Activated T-cell treated with anti-CD3 and anti-CD28 coated beads for 48 hours (primary cell): ENCODE results near the gene ANKS1B.
"Not testable (repeated sequence)": the region's sequence is repeated elsewhere in the genome, so short reads cannot be mapped to it uniquely, and the experiment has no call there.

Experiments used
- DNase-seq: peaks from one replicate; pipeline ENCODE4 v3.0.0-alpha.2; 2020; ENCODE audit warnings: low read depth

The ANKS1B gene

DNA sequence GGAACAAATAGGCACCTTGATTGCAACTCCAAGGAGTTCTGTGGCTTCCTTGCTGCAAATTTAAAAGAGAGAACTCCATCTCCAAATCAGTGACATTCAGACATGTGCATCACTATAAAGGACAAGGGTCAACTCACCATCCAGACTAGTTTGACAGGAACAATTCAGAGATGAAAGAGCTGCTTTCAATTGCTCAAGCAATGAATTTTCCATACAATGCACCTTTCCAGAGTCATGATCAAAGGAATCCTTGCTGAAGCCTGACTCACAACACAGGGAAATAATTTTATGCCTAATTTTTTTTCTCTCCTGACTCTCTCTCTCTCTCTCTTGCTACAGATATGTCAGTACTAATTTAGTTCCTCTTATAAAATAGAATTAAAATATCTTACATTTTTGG, 717.7 kb downstream of the ANKS1B start:
- no peak for DNase-seq

DNA sequence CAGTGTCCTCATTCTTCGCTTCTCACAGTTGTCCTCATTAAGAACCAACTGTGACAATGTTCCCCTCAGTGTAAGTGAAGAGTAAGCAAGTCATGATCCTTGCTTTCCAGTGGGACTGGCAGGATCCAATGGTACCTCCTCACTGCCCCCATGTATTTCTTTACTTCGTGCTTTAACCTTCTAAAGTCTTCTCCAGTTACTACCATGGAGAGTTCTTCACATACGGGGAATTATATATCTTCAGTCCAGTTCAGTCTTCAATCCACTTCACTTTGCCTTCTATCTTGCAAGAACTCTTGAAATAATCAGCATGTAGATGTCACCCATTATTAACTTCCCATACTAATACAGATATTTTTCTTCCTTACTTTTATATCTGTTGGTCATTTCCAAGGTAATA, 719.1 kb downstream of the ANKS1B start:
- no peak for DNase-seq

DNA sequence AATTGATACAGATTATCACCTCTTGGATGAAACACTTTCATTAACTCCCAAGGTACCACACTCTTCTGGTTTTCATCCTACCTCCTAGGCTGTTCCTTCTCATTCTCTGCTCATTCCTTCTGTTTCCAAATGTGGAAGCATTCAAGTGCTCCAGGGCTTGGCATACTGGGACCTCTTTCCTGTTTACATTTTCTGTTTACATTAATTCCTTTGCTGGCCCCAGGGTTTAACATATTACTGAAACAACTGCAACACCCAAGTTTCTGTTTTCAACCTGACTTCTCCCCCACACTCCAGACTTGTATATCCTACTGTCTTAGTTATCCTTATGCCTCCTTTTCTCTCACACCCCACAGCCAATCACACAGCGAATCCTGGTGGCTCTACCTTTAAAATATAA, 723.5 kb downstream of the ANKS1B start:
- no peak for DNase-seq

DNA sequence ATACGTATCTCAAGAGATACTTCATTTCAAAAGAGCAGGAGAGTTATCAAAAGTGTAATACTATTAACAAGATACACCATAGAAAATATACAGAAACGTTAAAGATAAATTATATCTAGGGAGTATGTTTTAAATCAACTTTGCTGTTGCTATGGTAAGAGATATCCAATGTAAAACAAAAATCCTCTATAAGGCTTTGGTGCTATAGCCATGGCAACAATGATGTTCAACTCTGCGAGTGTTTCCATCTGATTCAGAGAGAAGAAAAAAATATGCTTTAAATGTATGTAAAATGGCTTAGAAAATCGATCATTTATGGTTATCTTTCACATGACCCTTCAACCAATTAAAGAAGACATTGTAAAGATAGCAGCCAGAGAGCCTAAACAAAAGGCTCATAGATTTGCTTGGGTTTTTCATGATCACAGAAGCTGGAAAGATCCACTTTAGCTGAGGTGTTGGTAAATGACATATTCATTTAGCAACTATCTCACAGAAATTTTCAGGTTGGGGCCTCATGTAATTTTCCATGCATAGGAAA, 724.2 kb downstream of the ANKS1B start:
- DNase-seq = no peak

DNA sequence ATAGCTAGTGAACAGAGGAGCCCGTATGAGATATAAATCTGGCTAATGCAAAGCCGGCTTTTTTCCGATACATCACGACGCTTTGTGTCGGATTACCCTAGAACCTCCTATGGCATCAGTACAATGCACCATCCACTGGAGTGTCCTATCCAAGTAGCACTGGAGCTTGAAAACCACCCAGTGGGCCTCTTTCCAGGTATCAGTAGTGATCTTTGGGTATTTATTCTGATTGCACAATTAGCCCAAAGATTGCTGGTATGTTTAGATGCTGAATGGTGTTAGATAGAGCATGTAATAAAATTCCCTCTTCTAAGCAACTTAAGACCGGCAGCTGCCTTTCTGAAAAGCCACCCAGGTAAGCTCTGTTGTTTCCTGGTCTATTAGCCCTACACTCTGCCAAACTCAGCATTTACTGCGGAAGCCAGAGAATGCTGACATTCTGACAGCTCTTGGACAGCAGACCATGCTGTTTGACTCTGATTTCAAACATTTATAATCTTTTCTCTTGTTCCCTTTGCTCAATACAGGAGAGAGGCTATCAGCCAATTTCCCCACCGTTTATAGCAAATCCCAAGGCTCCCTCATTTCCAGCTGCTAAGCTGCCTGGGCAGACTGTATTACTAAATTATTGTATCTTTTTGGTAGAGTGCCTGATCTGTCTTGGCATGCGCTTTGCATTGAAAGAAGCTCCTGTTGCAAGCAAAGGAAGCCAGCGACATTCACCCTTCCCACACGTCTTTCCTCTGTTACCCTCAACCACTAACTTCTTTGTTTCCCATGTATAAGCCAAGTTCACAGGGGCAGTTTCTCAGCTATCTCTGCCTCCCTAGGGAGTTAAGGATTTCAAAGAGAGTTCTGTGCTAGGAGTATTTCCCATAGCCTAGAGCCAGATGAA, 725.4 kb downstream of the ANKS1B start:
- DNase-seq = no peak

DNA sequence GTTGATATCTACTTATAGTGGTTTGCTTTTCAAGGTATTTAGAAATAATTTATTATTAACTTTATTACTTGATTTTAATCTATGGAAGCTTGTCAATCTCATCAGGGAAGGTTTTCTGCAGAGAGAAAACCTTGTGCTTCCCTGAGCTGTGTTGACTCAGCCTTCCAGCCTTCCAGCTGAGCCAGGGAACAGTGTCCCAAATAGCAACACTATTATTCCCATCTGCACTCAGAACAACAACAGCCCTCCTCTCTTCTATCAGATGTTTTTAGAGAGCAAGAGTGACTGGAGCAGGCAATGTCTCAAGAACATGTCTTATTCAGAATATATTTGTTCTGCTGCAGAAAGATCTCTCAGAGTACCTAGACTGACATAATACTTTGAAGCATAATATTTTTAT, 727.1 kb downstream of the ANKS1B start:
- DNase-seq = no peak

DNA sequence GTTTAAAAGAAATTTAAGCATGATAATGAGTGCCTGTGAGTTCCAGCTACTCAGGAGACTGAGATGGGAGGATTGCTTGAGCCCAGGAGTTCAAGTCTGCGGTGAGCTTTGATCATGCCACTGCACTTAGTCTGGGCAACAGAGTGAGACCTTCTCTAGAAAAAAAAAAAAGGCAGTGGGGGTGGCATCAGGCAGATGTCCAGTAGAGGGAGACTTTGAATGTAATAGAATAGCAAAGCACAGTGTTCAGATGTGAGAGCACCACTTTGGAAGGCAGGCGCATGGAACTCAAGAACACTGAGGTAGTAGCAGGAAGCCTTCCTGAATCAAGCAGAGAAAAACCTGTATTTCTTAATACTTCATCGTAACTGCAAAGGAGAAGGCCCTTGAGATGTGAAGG, 731.7 kb downstream of the ANKS1B start:
- DNase-seq = no peak

DNA sequence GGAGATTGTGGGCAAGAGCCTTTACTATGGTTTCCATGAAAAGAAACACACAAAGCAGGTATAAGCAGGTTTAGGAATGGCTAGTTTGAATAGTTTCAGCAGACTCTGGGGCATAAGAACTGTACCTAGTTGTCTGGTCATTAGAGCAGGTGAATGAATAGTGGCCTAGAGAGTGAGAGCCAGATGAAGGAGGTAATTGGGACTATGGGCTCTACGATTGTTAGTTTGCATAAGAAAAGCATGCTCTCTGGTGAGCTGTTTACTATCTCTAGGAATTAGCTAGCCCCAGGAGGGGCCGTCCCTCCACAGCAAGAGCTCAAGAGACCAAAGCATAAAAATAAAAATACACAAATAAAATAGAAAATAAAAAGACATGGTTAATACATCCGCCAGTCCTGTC, 734.6 kb downstream of the ANKS1B start:
- DNase-seq = no peak

DNA sequence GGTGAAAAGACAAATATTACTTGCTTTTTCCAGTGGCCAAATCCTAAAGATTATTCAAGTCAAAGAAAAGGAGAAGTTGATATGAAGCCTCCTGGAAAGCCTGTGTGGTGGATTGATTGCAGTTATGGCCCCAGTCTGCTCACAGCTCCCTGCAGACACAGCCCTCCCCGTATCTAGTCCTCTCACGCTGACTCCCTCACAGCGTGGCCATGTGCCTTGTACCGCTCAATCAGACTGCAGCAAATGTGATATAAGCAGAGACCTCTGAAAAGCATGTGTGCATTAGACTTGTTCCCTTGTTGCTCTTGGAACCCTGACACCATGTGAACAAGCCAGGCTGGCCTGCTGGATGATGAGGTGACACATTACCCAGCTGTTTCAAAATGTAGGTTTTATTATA, 735.2 kb downstream of the ANKS1B start:
- DNase-seq = no peak

DNA sequence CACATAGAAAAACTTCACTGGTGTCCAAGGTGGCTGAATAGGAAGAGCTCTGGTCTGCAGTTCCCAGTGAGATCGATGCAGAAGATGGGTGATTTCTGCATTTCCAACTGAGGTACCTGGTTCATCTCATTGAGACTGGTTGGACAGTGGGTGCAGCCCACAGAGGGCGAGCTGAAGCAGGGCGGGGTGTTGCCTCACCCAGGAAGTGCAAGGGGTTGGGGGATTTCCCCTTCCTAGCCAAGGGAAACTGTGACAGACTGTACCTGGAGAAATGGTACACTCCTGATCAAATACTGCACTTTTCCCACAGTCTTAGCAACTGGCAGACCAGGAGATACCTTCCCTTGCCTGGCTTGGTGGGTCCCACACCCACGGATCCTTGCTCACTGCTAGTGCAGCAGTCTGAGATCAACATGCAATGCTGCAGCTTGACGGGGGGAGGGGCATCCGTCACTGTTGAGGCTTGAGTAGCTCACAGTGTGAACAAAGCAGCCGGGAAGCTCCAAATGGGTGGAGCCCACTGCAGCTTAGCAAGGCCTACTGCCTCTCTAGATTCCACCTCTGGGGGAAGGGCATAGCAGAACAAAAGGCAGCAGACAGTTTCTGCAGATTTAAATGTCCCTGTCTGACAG, 746.7 kb downstream of the ANKS1B start:
- DNase-seq = not testable (repeated sequence)

DNA sequence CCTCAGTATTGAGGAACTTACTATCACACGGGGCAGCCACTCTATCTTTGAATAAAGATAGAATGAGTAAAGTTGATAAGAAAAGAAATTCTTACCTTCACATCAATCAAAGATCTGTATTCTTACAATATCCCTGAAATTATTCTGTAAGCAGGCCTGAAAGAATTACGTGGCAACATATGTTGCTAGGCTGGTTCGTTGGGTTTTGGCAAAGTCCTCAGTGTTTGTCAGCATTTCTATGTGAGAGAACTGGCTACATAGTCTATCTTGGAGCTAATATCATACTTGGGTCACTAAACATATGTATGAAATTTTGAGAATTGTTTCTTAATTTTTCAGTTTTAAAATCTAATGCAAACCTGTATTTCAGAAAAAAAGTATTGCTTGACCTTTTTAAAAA, 749.4 kb downstream of the ANKS1B start:
- DNase-seq = no peak

DNA sequence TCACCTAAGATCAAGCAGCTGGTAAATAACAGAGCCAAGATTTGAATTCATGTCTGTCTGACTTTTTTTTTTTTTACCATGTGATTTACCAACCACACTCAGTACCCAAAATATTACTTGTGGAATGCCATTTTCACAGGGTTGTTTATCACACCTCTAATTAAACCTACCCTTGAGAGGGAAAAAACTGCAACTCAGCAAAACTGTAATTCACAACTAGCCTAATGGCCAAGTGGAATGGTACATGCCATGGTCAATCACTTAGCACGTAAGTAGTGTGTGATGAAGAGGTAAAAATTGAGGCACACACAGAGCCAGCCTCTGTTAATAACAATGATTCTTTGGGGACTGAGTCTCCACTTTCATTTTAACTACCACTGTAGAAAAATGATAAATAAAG, 750.0 kb downstream of the ANKS1B start:
- DNase-seq = no peak

DNA sequence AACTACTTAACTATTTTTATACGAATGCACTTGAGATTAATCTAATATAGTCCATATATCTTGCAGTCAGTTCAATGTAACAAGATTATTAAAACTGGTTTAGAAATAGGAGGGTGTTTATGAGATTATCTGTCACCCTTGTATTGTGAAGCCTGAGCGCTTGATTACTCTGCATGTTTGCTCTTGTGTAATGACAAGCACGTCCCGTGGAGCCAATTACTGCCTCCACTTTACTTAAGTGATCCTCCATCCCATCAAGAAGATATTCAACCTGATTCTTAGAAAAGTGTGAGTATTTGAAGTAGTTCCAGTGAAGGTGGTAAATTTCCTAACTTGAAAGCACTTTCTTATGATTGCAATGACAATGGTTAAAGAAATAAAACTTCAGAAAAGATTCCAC, 752.4 kb downstream of the ANKS1B start:
- DNase-seq = no peak

DNA sequence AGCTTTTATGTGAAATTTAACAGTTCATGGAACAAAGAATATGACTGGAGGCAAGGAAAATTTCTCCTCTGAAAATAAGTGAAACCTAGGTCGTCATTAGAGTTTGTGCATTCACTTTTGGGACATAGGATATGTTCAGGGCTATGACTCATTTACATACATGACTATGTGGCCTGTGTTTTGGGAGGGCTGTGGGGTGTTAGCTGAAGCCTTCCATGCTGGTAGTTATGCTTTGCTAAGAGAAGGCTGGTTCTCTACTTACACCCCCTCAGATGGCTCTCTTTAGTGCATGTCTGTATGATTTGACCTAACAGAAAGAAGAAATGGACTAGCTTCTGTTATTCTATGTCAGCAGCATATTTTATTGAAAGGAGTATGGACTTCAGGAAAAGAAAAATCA, 753.7 kb downstream of the ANKS1B start:
- no peak for DNase-seq

DNA sequence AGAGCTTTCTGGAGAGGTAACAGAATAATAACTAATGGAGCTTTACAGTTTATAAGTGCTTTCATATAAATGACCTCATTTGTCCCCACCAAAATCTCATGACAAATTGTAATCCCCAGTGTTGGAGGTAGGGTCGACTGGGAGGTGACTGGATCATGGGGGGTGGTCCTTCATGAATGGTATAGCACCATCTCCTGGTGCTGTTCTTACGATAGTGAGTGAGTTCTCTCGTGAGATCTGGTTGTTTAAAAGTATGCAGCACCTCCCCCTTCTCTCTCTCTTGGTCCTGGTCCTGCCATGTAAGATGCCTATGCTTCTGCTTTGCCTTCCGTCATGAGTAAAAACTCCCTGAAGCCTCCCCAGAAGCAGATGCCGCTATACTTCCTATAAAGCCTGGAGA, 760.5 kb downstream of the ANKS1B start:
- no peak for DNase-seq

DNA sequence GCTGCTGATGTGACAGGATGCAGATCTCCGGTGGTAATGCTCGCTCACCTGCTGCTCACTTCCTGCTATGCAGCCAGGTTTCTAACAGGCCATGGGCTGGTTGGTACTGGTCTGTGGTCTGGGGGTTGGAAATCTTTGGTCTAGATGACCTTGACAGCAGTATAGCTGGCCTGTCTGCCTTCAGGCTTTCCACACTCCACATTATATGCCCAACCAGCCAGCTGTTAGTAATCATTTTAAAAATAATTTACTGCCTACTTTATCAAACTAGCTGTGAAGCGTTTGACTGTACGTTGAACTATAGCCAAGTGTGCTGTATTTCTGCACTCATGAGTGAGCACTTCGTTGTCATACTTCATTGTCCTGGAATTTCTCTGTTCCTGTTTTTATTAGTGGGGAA, 761.2 kb downstream of the ANKS1B start:
- no peak for DNase-seq

DNA sequence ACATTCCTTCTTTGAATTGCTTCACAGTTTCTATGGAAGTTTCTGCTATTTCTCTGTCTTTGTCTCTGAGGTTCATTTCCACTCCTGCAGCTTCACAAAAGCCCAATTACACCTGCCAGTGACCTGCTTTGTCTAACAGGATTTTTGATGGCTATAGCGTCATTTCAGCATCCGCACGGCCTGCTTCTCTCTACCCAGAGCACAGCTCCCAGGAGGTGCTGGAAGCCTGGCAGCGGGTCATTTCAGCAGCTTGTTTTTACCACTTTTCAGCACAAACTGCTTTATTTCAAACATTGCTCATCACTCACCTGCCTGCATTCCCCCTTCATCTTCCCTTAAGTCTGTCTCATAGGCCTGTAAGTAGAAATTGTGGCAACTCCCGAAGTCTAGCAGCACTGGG, 771.7 kb downstream of the ANKS1B start:
- no peak for DNase-seq

DNA sequence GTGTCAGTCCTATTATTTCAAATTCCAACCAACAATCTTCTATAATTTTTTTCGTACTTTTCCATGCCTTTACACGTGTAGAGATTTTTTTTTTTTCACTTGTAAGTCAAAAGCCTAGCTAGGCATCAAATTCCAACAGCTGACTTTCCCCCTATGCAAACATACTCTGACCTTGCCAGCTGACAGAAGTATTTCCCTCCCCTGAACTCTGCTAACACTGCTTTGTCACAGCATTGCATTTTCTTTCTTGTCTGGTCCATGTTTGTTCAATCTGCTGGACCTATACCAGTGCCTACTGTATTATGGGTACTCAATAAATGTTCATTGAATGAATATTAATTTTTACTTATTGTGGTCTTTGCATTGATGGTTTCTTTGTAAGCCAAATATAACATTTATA, 772.5 kb downstream of the ANKS1B start:
- no peak for DNase-seq

DNA sequence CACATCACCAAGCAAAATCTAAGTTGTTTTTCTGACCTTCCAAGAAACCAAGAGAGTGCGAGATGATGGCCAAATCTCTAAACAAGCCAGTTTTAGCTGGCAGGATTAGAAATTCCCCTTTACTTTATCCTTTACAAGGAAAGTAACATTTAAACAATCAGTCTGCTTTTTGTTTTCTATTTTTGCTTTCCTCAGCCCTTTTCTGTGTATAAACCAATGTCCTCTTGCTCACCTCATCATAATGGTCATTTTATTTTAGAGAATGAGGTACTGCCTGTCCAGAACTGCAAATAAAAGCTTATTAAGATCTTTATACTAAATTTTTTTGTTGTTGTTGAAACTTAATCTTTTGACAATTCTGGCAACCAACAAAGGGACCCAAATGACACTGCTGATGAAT, 779.6 kb downstream of the ANKS1B start:
- DNase-seq = no peak

DNA sequence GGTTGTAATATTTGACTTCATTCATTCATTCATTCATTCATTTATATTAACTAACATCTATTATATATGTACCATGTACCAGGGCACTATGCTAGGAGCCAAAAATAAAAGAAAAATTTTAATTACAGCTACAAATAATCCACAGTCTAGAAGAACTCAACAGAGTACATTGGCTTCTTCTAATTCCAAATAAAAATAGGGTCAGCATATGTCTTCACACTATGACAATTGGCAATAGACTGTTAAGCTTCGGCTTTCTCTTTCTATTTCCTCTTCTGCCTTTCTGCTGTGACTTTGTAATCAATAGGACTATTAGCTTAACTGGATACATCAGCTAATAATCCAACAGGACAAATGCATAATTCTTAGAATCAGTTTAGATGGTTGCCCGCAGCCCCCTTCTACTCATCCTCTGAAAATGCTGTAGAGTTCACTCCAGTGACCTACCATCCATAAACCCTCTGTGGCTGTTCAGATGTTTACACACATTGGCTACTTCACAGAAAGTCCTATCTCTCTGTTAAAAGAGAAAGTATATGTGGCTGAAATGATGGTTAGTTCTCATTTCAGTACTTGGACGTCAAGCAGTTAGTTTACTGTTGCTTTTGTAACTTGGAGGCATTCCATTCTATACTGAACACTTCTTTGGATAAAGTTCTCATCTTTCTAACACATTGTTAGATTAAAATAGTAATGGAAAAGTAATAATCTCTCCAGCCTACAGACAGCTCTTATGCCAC, 782.7 kb downstream of the ANKS1B start:
- DNase-seq = no peak

DNA sequence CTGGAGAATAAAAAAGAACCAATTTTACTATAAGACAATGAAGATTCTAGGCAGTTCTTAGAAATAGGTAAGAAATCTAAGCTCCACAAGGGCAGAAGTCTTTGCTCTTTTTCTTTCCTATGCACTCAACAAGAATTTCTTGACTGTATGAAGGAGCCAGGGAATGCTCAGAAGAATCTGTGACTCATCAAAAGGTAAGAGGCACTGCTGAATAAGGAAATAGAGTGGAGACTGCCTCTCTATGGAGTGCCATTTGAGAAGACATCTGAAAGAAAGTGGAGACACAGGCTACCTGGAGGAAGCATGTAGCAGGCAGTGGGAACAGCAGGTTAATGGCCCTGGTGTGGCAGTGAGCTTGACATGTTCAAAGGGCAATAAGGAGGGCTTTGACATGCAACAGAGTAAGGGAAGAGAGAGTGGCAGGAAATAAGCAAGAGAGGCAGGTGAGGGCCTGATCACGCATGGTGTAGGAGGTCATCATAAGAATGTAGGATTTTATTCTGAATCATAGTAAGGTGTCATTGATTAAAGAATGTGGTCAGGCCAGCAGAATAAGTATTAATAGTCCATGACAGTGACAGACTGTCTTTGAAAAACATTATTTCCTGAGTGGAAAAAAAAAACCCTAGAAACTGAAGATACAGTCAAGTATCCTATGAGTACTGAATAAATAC, 783.9 kb downstream of the ANKS1B start:
- no peak for DNase-seq

DNA sequence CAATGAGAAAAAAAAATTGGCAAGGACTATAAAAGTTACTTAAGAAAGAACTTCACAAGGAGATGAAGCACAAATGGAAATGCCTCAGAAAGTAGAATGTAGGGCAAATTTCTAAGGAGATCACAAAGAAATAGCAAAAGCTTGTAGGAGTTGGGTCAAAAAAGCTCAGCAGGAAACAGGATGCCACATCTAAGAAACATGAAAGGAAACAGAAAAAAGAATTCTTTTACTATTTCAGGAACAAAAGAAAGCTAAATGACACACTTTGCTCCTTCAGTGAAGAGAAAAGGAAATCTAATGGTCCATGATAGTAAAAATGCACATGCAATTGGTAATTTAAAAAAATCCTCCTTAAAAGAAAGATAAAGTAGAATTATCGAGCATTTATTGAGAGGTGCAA, 789.3 kb downstream of the ANKS1B start:
- no peak for DNase-seq
